WERI-Rb-1 (cell line): Measurements from ENCODE around the gene CCBE1.
"Not testable (repeated sequence)": the region's sequence is repeated elsewhere in the genome, so short reads cannot be mapped to it uniquely, and the experiment has no call there.

Experiments
- DNase-seq: peaks from one replicate; pipeline ENCODE4 v3.0.0-alpha.2; 2020
- H3K27ac ChIP-seq: fragments of 250-450 bp; sonication (Bioruptor Pico); 2 replicates; pipeline ENCODE4 v1.5.1; 2020; ENCODE audit warnings: mild to moderate bottlenecking, moderate library complexity
- H3K27me3 ChIP-seq: fragments of 250-450 bp; sonication (Bioruptor Pico); 2 replicates; pipeline ENCODE4 v1.5.1; 2021; ENCODE audit warnings: mild to moderate bottlenecking, low read depth, moderate library complexity; ENCODE audit not compliant: insufficient read depth, severe bottlenecking
- H3K36me3 ChIP-seq: fragments of 250-450 bp; sonication (Bioruptor Pico); 2 replicates; pipeline ENCODE4 v1.5.1; 2020; ENCODE audit warnings: mild to moderate bottlenecking, moderate library complexity
- H3K4me3 ChIP-seq: 2 replicates; pipeline ENCODE4 v1.5.1; 2011; ENCODE audit warnings: low read depth, mild to moderate bottlenecking, control low read depth, low read length
- H3K9me3 ChIP-seq: fragments of 250-450 bp; sonication (Bioruptor Pico); 2 replicates; pipeline ENCODE4 v1.5.1; 2021; ENCODE audit warnings: mild to moderate bottlenecking, moderate library complexity; ENCODE audit not compliant: severe bottlenecking
- TF ChIP-seq, protein P1 (sequence below): IDR thresholded peaks from 2 replicates; pipeline ENCODE4 v1.5.1; 2011; ENCODE audit warnings: low read depth, mild to moderate bottlenecking, control low read depth, inconsistent platforms, low read length

Gene CCBE1

DNA sequence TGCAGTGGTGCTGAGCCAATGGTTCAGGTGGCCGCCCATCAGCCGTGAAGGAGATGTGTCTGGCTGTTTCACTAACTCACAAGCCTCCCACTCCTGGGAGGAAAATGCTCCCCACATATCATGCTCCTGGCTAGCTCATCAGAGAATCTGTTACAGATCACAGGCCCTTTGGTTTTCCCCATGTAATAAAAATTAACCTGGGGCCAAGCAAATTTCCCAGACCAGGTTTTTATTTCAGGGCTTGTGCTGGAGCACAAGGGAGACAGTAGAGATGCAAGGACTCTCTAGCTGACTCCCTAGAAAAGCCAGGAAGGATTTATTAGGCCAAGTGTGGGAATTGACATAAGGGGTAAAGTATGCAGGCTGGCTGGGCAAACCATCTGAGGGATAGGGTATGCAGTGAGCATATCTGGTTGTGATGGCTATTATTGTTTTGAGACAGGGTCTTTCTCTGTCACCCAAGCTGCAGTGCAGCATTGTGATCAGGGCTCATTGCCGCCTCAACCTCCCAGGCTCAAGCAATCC, 40.6 kb upstream of the CCBE1 start:
- Histone ChIP-seq H3K36me3 (no peaks in the 10 kb centered on the region), H3K27ac (no peak overlapping the region), H3K27me3 (no peaks in the 10 kb centered on the region), H3K4me3 (no peak overlapping the region), H3K9me3 (no peaks in the 10 kb centered on the region)
- DNase-seq, result no peak
- TF ChIP-seq, protein P1, sequence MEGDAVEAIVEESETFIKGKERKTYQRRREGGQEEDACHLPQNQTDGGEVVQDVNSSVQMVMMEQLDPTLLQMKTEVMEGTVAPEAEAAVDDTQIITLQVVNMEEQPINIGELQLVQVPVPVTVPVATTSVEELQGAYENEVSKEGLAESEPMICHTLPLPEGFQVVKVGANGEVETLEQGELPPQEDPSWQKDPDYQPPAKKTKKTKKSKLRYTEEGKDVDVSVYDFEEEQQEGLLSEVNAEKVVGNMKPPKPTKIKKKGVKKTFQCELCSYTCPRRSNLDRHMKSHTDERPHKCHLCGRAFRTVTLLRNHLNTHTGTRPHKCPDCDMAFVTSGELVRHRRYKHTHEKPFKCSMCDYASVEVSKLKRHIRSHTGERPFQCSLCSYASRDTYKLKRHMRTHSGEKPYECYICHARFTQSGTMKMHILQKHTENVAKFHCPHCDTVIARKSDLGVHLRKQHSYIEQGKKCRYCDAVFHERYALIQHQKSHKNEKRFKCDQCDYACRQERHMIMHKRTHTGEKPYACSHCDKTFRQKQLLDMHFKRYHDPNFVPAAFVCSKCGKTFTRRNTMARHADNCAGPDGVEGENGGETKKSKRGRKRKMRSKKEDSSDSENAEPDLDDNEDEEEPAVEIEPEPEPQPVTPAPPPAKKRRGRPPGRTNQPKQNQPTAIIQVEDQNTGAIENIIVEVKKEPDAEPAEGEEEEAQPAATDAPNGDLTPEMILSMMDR, result no peak

DNA sequence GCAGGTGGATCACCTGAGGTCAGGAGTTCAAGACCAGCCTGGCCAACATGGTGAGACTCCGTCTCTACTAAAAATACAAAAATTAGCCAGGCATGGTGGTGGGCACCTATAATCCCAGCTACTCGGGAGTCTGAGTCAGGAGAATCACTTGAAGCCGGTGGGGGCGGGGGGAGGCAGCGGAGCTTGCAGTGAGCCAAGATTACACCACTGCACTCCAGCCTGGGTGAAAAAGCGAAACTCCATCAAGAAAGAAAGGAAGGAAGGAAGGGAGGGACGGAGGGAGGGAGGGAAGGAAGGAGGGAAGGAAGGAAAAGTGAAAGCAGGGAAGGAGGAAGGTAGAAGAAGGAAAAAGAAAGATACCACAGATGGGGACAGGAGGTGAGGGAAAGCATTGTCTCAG, 40.1 kb upstream of the CCBE1 start:
- not testable (repeated sequence) for H3K4me3 ChIP-seq, H3K27me3 ChIP-seq, H3K36me3 ChIP-seq, DNase-seq, H3K27ac ChIP-seq, H3K9me3 ChIP-seq

DNA sequence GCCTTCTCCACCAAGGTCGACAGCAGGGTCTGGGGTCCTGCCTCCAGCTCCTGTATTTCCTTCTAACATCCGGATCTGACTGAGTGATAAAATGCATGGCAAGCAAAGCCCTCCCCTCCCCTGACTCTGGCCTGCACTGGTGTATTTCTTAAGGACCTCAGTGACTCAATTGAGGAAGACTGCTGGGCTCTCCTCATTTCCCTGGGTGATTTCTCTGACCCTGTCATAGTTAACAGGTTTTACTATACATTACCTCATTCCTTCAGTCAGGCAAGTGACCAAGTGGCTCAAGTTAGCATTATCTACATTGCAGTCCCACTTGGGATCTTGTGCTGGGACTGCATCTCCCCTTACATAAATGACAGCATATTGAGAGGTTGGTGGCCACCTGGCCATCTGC, 38.8 kb upstream of the CCBE1 start:
- H3K27me3 ChIP-seq, result no peaks in the 10 kb centered on the region
- H3K36me3 ChIP-seq, result no peaks in the 10 kb centered on the region
- DNase-seq, result no peak
- no peak overlapping the region for H3K4me3 ChIP-seq
- TF ChIP-seq, protein P1, result no peak
- H3K27ac ChIP-seq, result no peak overlapping the region; the same call in 1 of the 2 replicates
- H3K9me3 ChIP-seq, result no peaks in the 10 kb centered on the region

DNA sequence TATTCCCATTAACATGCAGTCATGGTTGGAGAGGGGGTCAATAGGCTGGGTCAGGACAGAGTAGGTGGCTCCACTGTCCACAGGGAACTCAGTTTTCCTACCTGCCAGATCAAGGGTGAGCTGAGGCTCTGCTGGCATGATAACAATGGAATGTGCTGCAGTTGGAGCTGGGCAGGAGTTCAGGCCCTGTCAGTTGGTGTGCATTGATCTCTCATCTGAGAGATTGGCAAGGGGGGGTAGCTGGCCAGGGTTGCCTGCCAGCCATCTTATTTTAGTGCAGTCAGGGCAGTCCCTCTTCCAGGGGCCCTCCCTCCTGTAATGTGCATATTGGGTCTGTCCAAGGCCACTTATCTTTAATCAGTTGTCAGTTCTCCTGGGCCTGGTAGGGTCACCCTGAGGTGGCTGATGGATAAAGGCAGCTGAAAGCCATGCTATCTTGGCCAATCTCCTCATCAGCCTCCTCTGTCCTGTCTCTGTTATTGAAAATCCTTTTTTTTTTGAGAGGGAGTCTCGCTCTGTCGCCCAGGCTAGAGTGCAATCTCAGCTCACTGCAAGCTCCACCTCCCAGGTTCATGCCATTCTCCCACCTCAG, 38.1 kb upstream of the CCBE1 start:
- Histone ChIP-seq H3K27me3 (no peaks in the 10 kb centered on the region), H3K4me3 (no peak overlapping the region), H3K36me3 (no peaks in the 10 kb centered on the region), H3K9me3 (no peaks in the 10 kb centered on the region), H3K27ac (no peak overlapping the region)
- TF ChIP-seq, protein P1, result no peak
- DNase-seq, result no peak

DNA sequence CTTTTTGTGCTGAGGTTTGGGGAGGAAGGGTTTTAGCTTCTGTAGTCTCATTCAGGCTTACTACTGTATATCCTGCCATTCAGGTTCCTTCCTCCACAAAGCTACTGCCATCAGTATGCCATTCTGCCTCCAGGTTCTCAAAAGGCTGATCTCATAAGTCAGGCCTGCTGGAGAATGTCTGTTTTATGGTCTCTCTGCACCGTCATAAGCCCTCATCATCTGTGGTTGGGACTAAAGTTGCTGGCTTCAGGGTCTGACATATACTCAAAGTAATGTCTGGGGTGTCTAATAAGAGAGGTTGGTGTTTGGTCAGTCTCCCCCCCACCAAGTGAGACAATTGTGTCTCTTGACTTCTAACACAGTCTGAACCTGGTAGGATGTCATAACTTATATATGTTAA, 36.2 kb upstream of the CCBE1 start:
- H3K27ac ChIP-seq, result no peak overlapping the region
- TF ChIP-seq, protein P1, result no peak
- H3K36me3 ChIP-seq, result no peaks in the 10 kb centered on the region
- no peak overlapping the region for H3K4me3 ChIP-seq
- H3K27me3 ChIP-seq, result no peaks in the 10 kb centered on the region
- no peaks in the 10 kb centered on the region for H3K9me3 ChIP-seq
- DNase-seq, result no peak

DNA sequence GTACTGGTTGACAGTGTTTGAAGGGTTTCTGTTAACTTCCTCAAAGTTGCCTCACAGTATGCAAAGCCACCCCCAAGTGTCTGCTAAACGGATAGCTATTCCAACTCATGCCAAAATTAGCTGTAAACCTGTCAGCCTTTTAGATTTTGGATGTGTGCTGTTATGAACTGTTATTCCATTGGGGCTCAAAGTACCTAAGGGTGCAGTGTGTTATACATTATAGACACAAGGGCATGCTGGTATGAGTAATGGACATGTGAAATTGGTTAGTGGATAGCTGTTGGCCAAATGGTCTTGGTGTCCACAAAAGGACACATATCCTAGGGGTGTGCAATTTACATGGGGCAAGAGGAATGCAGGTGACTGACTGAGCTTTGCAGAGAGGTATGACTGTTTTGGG, 33.7 kb upstream of the CCBE1 start:
- Histone ChIP-seq H3K27ac (no peak overlapping the region), H3K4me3 (no peak overlapping the region), H3K36me3 (no peaks in the 10 kb centered on the region), H3K9me3 (no peaks in the 10 kb centered on the region), H3K27me3 (no peaks in the 10 kb centered on the region)
- DNase-seq, result no peak
- TF ChIP-seq, protein P1, result no peak
